Measurements from ENCODE around the gene ADCY10.

DNA sequence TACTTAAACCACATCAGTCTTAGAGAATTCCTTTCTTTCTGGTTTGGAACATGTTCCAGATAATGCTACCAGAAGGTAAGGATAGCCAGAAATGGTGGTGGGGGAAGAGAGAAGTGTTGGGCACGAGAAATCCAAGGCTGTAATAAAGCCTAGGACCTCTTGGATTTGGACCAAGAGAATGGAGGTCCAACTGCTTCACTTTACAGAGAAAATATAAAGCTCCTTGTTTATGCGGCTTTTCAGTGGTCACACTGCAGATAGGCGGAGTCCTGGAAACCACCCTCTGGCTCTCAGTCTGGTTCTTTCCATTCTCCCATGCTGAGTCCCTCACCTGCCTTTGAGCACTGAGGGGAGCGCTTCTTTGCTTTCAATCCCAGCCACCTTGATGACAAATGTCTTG is 87.8 kb downstream of the ADCY10 start:
- TF ChIP-seq CTCF (conservative IDR thresholded peaks at IDR 0.05) (no peak), EZH2 (IDR thresholded peaks at IDR 0.05; ENCODE audit: low read depth) (no peak)
